ENCODE measurements around the gene NCOA6. TPM values are rescaled to one million over a fixed set of nuclear protein-coding genes. Genes with fewer than 3 reads are reported as not detected.

The NCOA6 gene
- total and polyA plus RNA-seq, 2 donors (not counting 1 experiment from before 2014, with no cell fraction given), result 16.0 to 31.9 TPM

- H3K27ac Mint-ChIP-seq, result peak overlapping the region; percentile 27
- H3K9me3 Mint-ChIP-seq (ENCODE audit: insufficient read depth), result no peaks in the 10 kb centered on the region
- H3K27ac ChIP-seq (ENCODE audit: low read length in 2 of 2), result no peak overlapping the region
- H3K79me2 ChIP-seq (ENCODE audit: control insufficient read depth, insufficient read depth, low read length), result peaks cover 9% of the 10 kb centered on the region
- no peaks in the 10 kb centered on the region for H3K36me3 ChIP-seq (replicated peaks in 1 of 2; ENCODE audit: control extremely low read depth in 1 of 2, control insufficient read depth in 1 of 2, extremely low read depth in 1 of 2, insufficient read depth in 2 of 2, low read length in 1 of 2)
- intact Hi-C loops (cut with micrococcal nuclease), result no loop called here
- H3K9ac ChIP-seq (ENCODE audit: low read length), result no peak overlapping the region
- H3K4me1 Mint-ChIP-seq, result peaks cover 51% of the 10 kb centered on the region
- no peak for ATAC-seq (ENCODE audit: low read depth)
- TF ChIP-seq CTCF (IDR thresholded peaks at IDR 0.05) (no peak), EZH2 (IDR thresholded peaks at IDR 0.05; ENCODE audit: borderline replicate concordance, insufficient read depth, low read depth, low read length, poor library complexity, severe bottlenecking) (no peak)
- 97% methylated on average over 4 of the region's 7 CpGs for WGBS (ENCODE audit: insufficient coverage)
- peak overlapping the region; percentile 95 for H3K4me2 ChIP-seq (replicated peaks; ENCODE audit: low read depth, low read length, poor library complexity, severe bottlenecking)
- no peak overlapping the region for H2AFZ ChIP-seq (ENCODE audit: insufficient read depth, low read depth, low read length, poor library complexity, severe bottlenecking)
- ChIA-PET CTCF (interaction anchor here (1.1 to 1.9 kb wide), 2 partner anchors 41 to 223 kb away, joined by 3 to 5 read pairs; no protein-coding TSS in a partner anchor), POLR2A (no interaction called here)
- H3K27me3 Mint-ChIP-seq, result no peaks in the 10 kb centered on the region
- no peaks in the 10 kb centered on the region for H4K20me1 ChIP-seq (ENCODE audit: control insufficient read depth, insufficient read depth, low read length, poor library complexity, severe bottlenecking)
- peak overlapping the region; percentile 92 for H3K4me3 Mint-ChIP-seq
- no peak overlapping the region for H3K4me3 ChIP-seq (ENCODE audit: control extremely low read depth in 1 of 5, extremely low read depth in 1 of 5, insufficient read depth in 1 of 5, low read depth in 2 of 5, low read length in 4 of 5)
- DNase-seq, result no peak
- H3K27me3 ChIP-seq (replicated peaks in 1 of 4; ENCODE audit: control extremely low read depth in 1 of 4, control insufficient read depth in 3 of 4, insufficient read depth in 4 of 4, low read length in 3 of 4), result no peaks in the 10 kb centered on the region
- H3K9me3 ChIP-seq (ENCODE audit: control extremely low read depth in 1 of 3, control insufficient read depth in 2 of 3, insufficient read depth in 1 of 3, low read length in 2 of 3), result no peaks in the 10 kb centered on the region
- H3K4me1 ChIP-seq (ENCODE audit: control insufficient read depth in 2 of 2, insufficient read depth in 2 of 2, low read length in 2 of 2), result peaks cover 29 to 34% of the 10 kb centered on the region in 2 donors
These were observed 46.0 kb upstream of the NCOA6 start for GRCh38 chr20:34871320-34871926.

- Histone ChIP-seq H3K36me3 (replicated peaks in 1 of 2; ENCODE audit: control extremely low read depth in 1 of 2, control insufficient read depth in 1 of 2, extremely low read depth in 1 of 2, insufficient read depth in 2 of 2, low read length in 1 of 2) (no peaks in the 10 kb centered on the region), H3K4me3 (ENCODE audit: control extremely low read depth in 1 of 5, extremely low read depth in 1 of 5, insufficient read depth in 1 of 5, low read depth in 2 of 5, low read length in 4 of 5) (no peak overlapping the region), H3K4me2 (replicated peaks; ENCODE audit: low read depth, low read length, poor library complexity, severe bottlenecking) (no peak overlapping the region), H3K27me3 (replicated peaks in 1 of 4; ENCODE audit: control extremely low read depth in 1 of 4, control insufficient read depth in 3 of 4, insufficient read depth in 4 of 4, low read length in 3 of 4) (no peaks in the 10 kb centered on the region), H2AFZ (ENCODE audit: insufficient read depth, low read depth, low read length, poor library complexity, severe bottlenecking) (no peak overlapping the region), H3K27ac (ENCODE audit: low read length in 2 of 2) (no peak overlapping the region), H4K20me1 (ENCODE audit: control insufficient read depth, insufficient read depth, low read length, poor library complexity, severe bottlenecking) (no peaks in the 10 kb centered on the region), H3K79me2 (ENCODE audit: control insufficient read depth, insufficient read depth, low read length) (no peaks in the 10 kb centered on the region), H3K4me1 (ENCODE audit: control insufficient read depth in 2 of 2, insufficient read depth in 2 of 2, low read length in 2 of 2) (no peaks in the 10 kb centered on the region), H3K9ac (ENCODE audit: low read length) (no peak overlapping the region), H3K9me3 (ENCODE audit: control extremely low read depth in 1 of 3, control insufficient read depth in 2 of 3, insufficient read depth in 1 of 3, low read length in 2 of 3) (no peaks in the 10 kb centered on the region)
- no peaks in the 10 kb centered on the region for H3K9me3 Mint-ChIP-seq (ENCODE audit: insufficient read depth)
- 100% methylated on average over 4 of the region's 5 CpGs for WGBS (ENCODE audit: insufficient coverage)
- CTCF ChIA-PET, result interaction anchor here (1.4 kb wide), 1 partner anchor 11 kb away, joined by 3 read pairs; no protein-coding TSS in a partner anchor
- intact Hi-C loops (cut with micrococcal nuclease), result no loop called here
- H3K27me3 Mint-ChIP-seq, result no peaks in the 10 kb centered on the region
- POLR2A ChIA-PET, result interaction anchor here (0.7 kb wide), 1 partner anchor 13 kb away, joined by 3 read pairs; no protein-coding TSS in a partner anchor
- no peak overlapping the region for H3K4me3 Mint-ChIP-seq
- ATAC-seq (ENCODE audit: low read depth), result no peak
- DNase-seq, result no peak
- TF ChIP-seq EZH2 (IDR thresholded peaks at IDR 0.05; ENCODE audit: borderline replicate concordance, insufficient read depth, low read depth, low read length, poor library complexity, severe bottlenecking), result no peak
- no peak for TF ChIP-seq CTCF (IDR thresholded peaks at IDR 0.05)
- no peaks in the 10 kb centered on the region for H3K4me1 Mint-ChIP-seq
- no peak overlapping the region for H3K27ac Mint-ChIP-seq
These were observed 38.8 kb upstream of the NCOA6 start for GRCh38 chr20:34864216-34864615.

All from B cell (primary cell).